Sigmoid colon (tissue), 7 donors: ENCODE data around the gene ADD1. TPM values are rescaled to one million over a fixed set of nuclear protein-coding genes. Genes with fewer than 3 reads are reported as not detected.

ENCODE experiments used
- DNase-seq: peaks from one replicate; pipeline ENCODE4 v3.0.0-alpha.2; 2019
- H3K27ac ChIP-seq, 4 donors: fragments of 200-600 bp; sonication (generic); one replicate each; pipeline ENCODE4 v1.5.1; 2016 to 2019; ENCODE audit warnings: mild to moderate bottlenecking in 1 of 4
- H3K27me3 ChIP-seq, 3 donors: fragments of 200-600 bp; sonication (generic); one replicate each; pipeline ENCODE4 v1.5.1; 2019; ENCODE audit warnings: mild to moderate bottlenecking in 1 of 3
- H3K36me3 ChIP-seq, 4 donors: fragments of 200-600 bp; sonication (generic); one replicate each; pipeline ENCODE4 v1.5.1; 2016 to 2019
- H3K4me1 ChIP-seq, 4 donors: fragments of 200-600 bp; sonication (generic); one replicate each; pipeline ENCODE4 v1.5.1; 2017 to 2019
- H3K4me3 ChIP-seq, 4 donors: fragments of 200-600 bp; sonication (generic); one replicate each; pipeline ENCODE4 v1.5.1; 2017 to 2019; ENCODE audit warnings: mild to moderate bottlenecking in 2 of 4, moderate library complexity in 1 of 4
- H3K9me3 ChIP-seq, 4 donors: fragments of 200-600 bp in 3 of 4; sonication (generic) in 3 of 4; one replicate each; pipeline versions ENCODE4 v1.5.1 to v1.6.1; 2013 to 2019
- EP300 ChIP-seq, 4 donors: sonication (generic); formaldehyde crosslinking; IDR thresholded peaks; one replicate each; pipeline ENCODE4 v1.6.1; 2017; ENCODE audit warnings: antibody characterized with exemption in 4 of 4
- POLR2A ChIP-seq, 2 donors: fragments of 450-650 bp; IDR thresholded peaks; one replicate each; pipeline ENCODE4 v1.6.1; 2016; ENCODE audit warnings: antibody characterized with exemption in 2 of 2, mild to moderate bottlenecking in 2 of 2, moderate library complexity in 2 of 2
- POLR2AphosphoS5 ChIP-seq, 4 donors: sonication (generic); formaldehyde crosslinking; IDR thresholded peaks; one replicate each; pipeline ENCODE4 v1.6.1; 2017; ENCODE audit warnings: antibody characterized with exemption in 4 of 4
- WGBS, 2 donors: extraction: QIAGEN DNeasy Blood & Tissue Kit; methylation state at CpG; one replicate each; pipeline ENCODE4 v1.1.7; 2013; 5-methylcytosine and 5-hydroxymethylcytosine counted together
- intact Hi-C: fragments of 100-400 bp; cut with DNase I; formaldehyde crosslinking; loops from one replicate; pipeline ENCODE4 v1.15.1; 2023
- polyA plus RNA-seq, 3 donors: library from polyadenylated mRNA; stranded (reverse); fragments of 200-250 nt; gene quantifications; one replicate each; pipeline ENCODE4 v1.2.3, GENCODE V29; 2013
- total RNA-seq, 4 donors: library from RNA; depleted of rRNA; stranded (reverse); fragments of >200 nt; gene quantifications; one replicate each; pipeline ENCODE4 v1.1.0, GENCODE V29; 2016
- TF ChIP-seq, protein P1 (sequence below), 4 experiments: fragments of 450-650 bp in 3 of 4; fragments of 200-600 bp in 1 of 4; IDR thresholded peaks; one replicate each; pipeline ENCODE4 v1.5.1; 2016 to 2019; ENCODE audit warnings: antibody characterized with exemption in 4 of 4, mild to moderate bottlenecking in 3 of 4, moderate library complexity in 2 of 4
- donor health status: healthy with polysubstance abuse.
- donor health status: Bipolar disorder and iron deficiency.
- donor health status: healthy.

The ADD1 gene
- total and polyA plus RNA-seq, 7 donors: 113 to 378 (median 166) TPM

- WGBS, 2 donors: 83 to 89% methylated on average over 20 of the region's 20 CpGs
- Histone ChIP-seq H3K27ac (peak overlapping the region in 2 of 4 donors; percentile 44 to 78), H3K9me3 (no peaks in the 10 kb centered on the region), H3K4me1 (peaks cover 0 to 78% (median 62%) of the 10 kb centered on the region in 4 donors), H3K4me3 (no peak overlapping the region), H3K27me3 (no peaks in the 10 kb centered on the region), H3K36me3 (no peaks in the 10 kb centered on the region)
- intact Hi-C loops: no loop called here
- DNase-seq: peak; percentile 73
- TF ChIP-seq, protein P1, sequence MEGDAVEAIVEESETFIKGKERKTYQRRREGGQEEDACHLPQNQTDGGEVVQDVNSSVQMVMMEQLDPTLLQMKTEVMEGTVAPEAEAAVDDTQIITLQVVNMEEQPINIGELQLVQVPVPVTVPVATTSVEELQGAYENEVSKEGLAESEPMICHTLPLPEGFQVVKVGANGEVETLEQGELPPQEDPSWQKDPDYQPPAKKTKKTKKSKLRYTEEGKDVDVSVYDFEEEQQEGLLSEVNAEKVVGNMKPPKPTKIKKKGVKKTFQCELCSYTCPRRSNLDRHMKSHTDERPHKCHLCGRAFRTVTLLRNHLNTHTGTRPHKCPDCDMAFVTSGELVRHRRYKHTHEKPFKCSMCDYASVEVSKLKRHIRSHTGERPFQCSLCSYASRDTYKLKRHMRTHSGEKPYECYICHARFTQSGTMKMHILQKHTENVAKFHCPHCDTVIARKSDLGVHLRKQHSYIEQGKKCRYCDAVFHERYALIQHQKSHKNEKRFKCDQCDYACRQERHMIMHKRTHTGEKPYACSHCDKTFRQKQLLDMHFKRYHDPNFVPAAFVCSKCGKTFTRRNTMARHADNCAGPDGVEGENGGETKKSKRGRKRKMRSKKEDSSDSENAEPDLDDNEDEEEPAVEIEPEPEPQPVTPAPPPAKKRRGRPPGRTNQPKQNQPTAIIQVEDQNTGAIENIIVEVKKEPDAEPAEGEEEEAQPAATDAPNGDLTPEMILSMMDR (IDR thresholded peaks at IDR 0.05): no peak
- TF ChIP-seq EP300 (IDR thresholded peaks at IDR 0.05): no peak
- TF ChIP-seq POLR2A (IDR thresholded peaks at IDR 0.05): no peak
- peak in 1 of 4 donors; percentile 24 for TF ChIP-seq POLR2AphosphoS5 (IDR thresholded peaks at IDR 0.05)
Observed at GRCh38 chr4:2803624-2804448, 39.8 kb upstream of the ADD1 start.

- intact Hi-C loops: no loop called here
- H3K4me3 ChIP-seq: no peak overlapping the region
- WGBS, 2 donors: 83 to 84% methylated on average over 10 of the region's 10 CpGs
- peak overlapping the region in 3 of 4 donors; percentile 40 to 78 (median 44) for H3K27ac ChIP-seq
- TF ChIP-seq POLR2AphosphoS5 (IDR thresholded peaks at IDR 0.05): no peak
- TF ChIP-seq EP300 (IDR thresholded peaks at IDR 0.05): no peak
- no peak for TF ChIP-seq POLR2A (IDR thresholded peaks at IDR 0.05)
- peak; percentile 59 for DNase-seq
- no peaks in the 10 kb centered on the region for H3K9me3 ChIP-seq
- no peaks in the 10 kb centered on the region for H3K27me3 ChIP-seq
- peaks cover 0 to 73% (median 60%) of the 10 kb centered on the region in 4 donors for H3K4me1 ChIP-seq
- H3K36me3 ChIP-seq: no peaks in the 10 kb centered on the region
Observed at GRCh38 chr4:2804449-2804972, 39.1 kb upstream of the ADD1 start.

- H3K27ac ChIP-seq: peak overlapping the region; percentile 40 to 78 (median 56)
- H3K4me1 ChIP-seq: peaks cover 0 to 71% (median 56%) of the 10 kb centered on the region in 4 donors
- no peaks in the 10 kb centered on the region for H3K9me3 ChIP-seq
- TF ChIP-seq, protein P1 (IDR thresholded peaks at IDR 0.05): no peak
- no peak for TF ChIP-seq POLR2AphosphoS5 (IDR thresholded peaks at IDR 0.05)
- no peak for TF ChIP-seq EP300 (IDR thresholded peaks at IDR 0.05)
- H3K4me3 ChIP-seq: no peak overlapping the region
- no peaks in the 10 kb centered on the region for H3K36me3 ChIP-seq
- DNase-seq: peak; percentile 48
- 69 to 75% methylated on average over 13 of the region's 13 CpGs for WGBS, 2 donors
- H3K27me3 ChIP-seq: no peaks in the 10 kb centered on the region
- intact Hi-C loops: no loop called here
Observed at GRCh38 chr4:2804973-2805501, 38.6 kb upstream of the ADD1 start.

DNA sequence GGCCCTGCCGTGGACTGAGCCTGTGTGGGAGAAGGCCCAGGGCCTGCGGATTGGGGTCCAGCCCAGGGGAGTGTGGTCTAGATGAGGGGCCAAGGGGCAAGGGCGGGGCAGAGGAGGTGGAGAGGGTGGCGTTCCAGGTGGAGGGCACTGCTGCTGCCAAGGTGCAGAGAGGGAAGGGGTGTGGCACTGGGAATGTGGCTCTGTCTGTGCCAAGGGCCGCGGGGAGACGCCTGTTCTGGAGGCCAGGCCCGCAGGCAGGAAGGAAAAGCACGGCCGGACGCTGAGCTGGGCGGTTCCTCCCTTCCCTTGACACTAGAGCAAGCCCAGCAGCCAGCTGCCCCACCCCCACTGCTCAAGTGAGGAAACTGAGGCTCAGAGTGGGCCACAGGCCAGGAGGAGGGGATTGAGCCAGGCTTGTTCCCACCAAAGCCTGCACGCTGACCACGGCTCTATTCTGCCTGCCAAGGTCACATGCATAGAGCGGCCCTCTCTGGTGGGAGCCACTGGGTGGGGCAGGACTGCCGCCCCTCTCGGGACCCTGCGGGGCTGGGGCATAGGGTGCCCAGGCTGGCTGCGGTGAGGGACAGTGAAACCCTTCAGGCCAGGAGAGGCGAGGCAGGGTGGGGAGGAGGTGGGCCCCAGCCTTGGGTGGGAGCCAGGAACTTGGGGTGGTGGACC is 37.8 kb upstream of the ADD1 start:
- Histone ChIP-seq H3K9me3 (no peaks in the 10 kb centered on the region), H3K27me3 (no peaks in the 10 kb centered on the region), H3K27ac (peak overlapping the region; percentile 40 to 78 (median 56)), H3K36me3 (no peaks in the 10 kb centered on the region), H3K4me1 (peaks cover 0 to 70% (median 50%) of the 10 kb centered on the region in 4 donors), H3K4me3 (no peak overlapping the region)
- WGBS, 2 donors: 12 to 44% methylated on average over 20 of the region's 20 CpGs
- TF ChIP-seq, protein P1 (IDR thresholded peaks at IDR 0.05): no peak
- TF ChIP-seq POLR2A (IDR thresholded peaks at IDR 0.05) (no peak), POLR2AphosphoS5 (IDR thresholded peaks at IDR 0.05) (no peak), EP300 (IDR thresholded peaks at IDR 0.05) (no peak)
- no peak for DNase-seq
- intact Hi-C loops: no loop called here
